Lung (tissue), 12 donors: ENCODE measurements around the gene NEK5. TPM values are rescaled to one million over a fixed set of nuclear protein-coding genes. Genes with fewer than 3 reads are reported as not detected.

Experiments
- ATAC-seq: fragments of 200-7000 bp; cut with Tn5 transposase; one replicate; pipeline ENCODE4 v1.9.1; 2020; ENCODE audit warnings: moderate number of reproducible peaks; ENCODE audit not compliant: insufficient read depth, low FRiP score
- DNase-seq, 3 donors: peaks; one replicate each; pipeline ENCODE4 v3.0.0-alpha.2; 2013 to 2017
- H3K27ac ChIP-seq, 2 donors: one replicate each; pipeline ENCODE4 v1.5.1; 2013; ENCODE audit warnings: mild to moderate bottlenecking in 2 of 2, moderate library complexity in 2 of 2, control low read depth in 1 of 2, inconsistent platforms in 1 of 2, low read depth in 1 of 2, low read length in 1 of 2
- H3K27me3 ChIP-seq, 3 donors: one replicate each; pipeline ENCODE4 v1.5.1; 2013; ENCODE audit warnings: low read length in 2 of 3; ENCODE audit not compliant: control insufficient read depth in 3 of 3, insufficient read depth in 3 of 3
- H3K36me3 ChIP-seq, 4 donors: one replicate each; pipeline ENCODE4 v1.5.1; 2013; ENCODE audit warnings: low read length in 4 of 4, mild to moderate bottlenecking in 1 of 4, moderate library complexity in 1 of 4; ENCODE audit not compliant: control insufficient read depth in 4 of 4, insufficient read depth in 4 of 4
- H3K4me1 ChIP-seq, 5 donors: one replicate each; pipeline ENCODE4 v1.5.1; 2013; ENCODE audit warnings: low read length in 5 of 5, mild to moderate bottlenecking in 2 of 5, moderate library complexity in 1 of 5; ENCODE audit not compliant: control insufficient read depth in 5 of 5, insufficient read depth in 5 of 5
- H3K4me3 ChIP-seq: one replicate; pipeline ENCODE4 v1.5.1; 2013; ENCODE audit warnings: mild to moderate bottlenecking, control low read depth, moderate library complexity
- H3K9ac ChIP-seq, 2 donors: one replicate each; pipeline ENCODE4 v1.5.1; 2013; ENCODE audit warnings: low read length in 2 of 2, control low read depth in 1 of 2; ENCODE audit not compliant: insufficient read depth in 1 of 2
- H3K9me3 ChIP-seq, 4 donors: one replicate each; pipeline ENCODE4 v1.5.1; 2013; ENCODE audit warnings: low read length in 3 of 4, mild to moderate bottlenecking in 1 of 4, moderate library complexity in 1 of 4; ENCODE audit not compliant: control insufficient read depth in 4 of 4, insufficient read depth in 3 of 4
- WGBS, 2 donors: extraction: QIAGEN DNeasy Blood & Tissue Kit; methylation state at CpG; one replicate each; pipeline ENCODE4 v1.1.7; 2013; 5-methylcytosine and 5-hydroxymethylcytosine counted together
- polyA plus RNA-seq, 2 donors: library from polyadenylated mRNA; stranded (reverse); fragments of 200-250 nt; gene quantifications; one replicate each; pipeline ENCODE4 v1.2.1, GENCODE V29; 2013
- total RNA-seq, 2 donors: library from RNA; depleted of rRNA in 1 of 2; stranded (reverse); fragments of >200 nt in 1 of 2; gene quantifications; one replicate each; pipeline ENCODE4 v1.2.1, GENCODE V29; 2014 to 2021
- TF ChIP-seq, protein P1 (sequence below): IDR thresholded peaks from 2 replicates; pipeline ENCODE4 v1.5.1; 2012; ENCODE audit warnings: mild to moderate bottlenecking; ENCODE audit errors: control extremely low read depth, extremely low read depth
- donor health status: control.
- donor health status: control.
- donor health status: Bipolar disorder and iron deficiency.
- donor health status: healthy.
- donor health status: DM: yes; HTN: yes; CAD: no.

The NEK5 gene
- total and polyA plus RNA-seq, 4 donors: 2.1 to 13.3 (median 6.1) TPM

DNA sequence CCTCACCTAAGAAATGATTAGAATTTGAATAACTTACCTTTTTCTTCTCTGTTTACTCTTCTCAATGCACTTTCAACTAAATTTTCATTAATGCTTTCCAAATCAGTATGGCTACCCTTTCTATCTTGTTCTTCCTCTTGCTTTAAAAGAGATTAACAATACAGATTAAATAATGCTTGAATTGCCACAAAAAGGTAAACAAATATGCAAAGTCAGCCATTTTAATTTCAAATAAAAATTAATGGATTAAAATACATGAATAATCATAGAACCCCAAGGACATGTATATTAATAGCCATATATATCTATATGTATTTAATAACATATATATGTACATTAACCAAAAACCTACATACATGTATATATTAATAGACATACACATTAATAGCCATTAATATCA, 7.9 kb upstream of the NEK5 start:
- no peak for DNase-seq
- H3K9me3 ChIP-seq: no peaks in the 10 kb centered on the region
- no peak for ATAC-seq
- no peak overlapping the region for H3K4me3 ChIP-seq
- peaks cover 8 to 37% (median 15%) of the 10 kb centered on the region in 4 donors for H3K36me3 ChIP-seq
- TF ChIP-seq, protein P1, sequence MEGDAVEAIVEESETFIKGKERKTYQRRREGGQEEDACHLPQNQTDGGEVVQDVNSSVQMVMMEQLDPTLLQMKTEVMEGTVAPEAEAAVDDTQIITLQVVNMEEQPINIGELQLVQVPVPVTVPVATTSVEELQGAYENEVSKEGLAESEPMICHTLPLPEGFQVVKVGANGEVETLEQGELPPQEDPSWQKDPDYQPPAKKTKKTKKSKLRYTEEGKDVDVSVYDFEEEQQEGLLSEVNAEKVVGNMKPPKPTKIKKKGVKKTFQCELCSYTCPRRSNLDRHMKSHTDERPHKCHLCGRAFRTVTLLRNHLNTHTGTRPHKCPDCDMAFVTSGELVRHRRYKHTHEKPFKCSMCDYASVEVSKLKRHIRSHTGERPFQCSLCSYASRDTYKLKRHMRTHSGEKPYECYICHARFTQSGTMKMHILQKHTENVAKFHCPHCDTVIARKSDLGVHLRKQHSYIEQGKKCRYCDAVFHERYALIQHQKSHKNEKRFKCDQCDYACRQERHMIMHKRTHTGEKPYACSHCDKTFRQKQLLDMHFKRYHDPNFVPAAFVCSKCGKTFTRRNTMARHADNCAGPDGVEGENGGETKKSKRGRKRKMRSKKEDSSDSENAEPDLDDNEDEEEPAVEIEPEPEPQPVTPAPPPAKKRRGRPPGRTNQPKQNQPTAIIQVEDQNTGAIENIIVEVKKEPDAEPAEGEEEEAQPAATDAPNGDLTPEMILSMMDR: no peak
- H3K9ac ChIP-seq: no peak overlapping the region
- H3K27me3 ChIP-seq: no peaks in the 10 kb centered on the region
- H3K27ac ChIP-seq: no peak overlapping the region
- no peaks in the 10 kb centered on the region for H3K4me1 ChIP-seq

DNA sequence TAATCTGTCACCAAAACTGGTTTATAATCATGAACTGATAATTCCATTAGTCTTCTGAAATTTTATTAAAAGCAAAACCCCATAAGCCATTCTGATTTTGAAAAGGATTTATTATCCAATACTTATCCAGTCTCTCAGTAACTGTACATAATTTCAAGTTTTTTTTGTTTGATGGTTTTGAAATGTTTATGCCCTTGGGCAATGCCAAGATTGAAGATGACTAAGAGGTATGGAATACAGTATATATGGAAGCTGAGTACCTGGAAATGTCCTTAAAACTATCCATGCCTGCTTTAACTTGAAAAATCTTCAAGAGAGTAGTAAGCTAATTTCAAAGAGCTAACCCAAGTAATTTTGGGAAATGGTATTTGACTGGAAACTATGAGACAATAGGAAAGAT, 1.8 kb upstream of the NEK5 start:
- Histone ChIP-seq H3K9ac (no peak overlapping the region), H3K9me3 (no peaks in the 10 kb centered on the region), H3K27ac (no peak overlapping the region), H3K4me3 (no peak overlapping the region), H3K36me3 (peaks cover 4 to 32% (median 16%) of the 10 kb centered on the region in 4 donors), H3K27me3 (no peaks in the 10 kb centered on the region), H3K4me1 (peaks cover 0 to 19% (median 4%) of the 10 kb centered on the region in 5 donors)
- ATAC-seq (no peak), DNase-seq (no peak)
- TF ChIP-seq, protein P1: no peak

DNA sequence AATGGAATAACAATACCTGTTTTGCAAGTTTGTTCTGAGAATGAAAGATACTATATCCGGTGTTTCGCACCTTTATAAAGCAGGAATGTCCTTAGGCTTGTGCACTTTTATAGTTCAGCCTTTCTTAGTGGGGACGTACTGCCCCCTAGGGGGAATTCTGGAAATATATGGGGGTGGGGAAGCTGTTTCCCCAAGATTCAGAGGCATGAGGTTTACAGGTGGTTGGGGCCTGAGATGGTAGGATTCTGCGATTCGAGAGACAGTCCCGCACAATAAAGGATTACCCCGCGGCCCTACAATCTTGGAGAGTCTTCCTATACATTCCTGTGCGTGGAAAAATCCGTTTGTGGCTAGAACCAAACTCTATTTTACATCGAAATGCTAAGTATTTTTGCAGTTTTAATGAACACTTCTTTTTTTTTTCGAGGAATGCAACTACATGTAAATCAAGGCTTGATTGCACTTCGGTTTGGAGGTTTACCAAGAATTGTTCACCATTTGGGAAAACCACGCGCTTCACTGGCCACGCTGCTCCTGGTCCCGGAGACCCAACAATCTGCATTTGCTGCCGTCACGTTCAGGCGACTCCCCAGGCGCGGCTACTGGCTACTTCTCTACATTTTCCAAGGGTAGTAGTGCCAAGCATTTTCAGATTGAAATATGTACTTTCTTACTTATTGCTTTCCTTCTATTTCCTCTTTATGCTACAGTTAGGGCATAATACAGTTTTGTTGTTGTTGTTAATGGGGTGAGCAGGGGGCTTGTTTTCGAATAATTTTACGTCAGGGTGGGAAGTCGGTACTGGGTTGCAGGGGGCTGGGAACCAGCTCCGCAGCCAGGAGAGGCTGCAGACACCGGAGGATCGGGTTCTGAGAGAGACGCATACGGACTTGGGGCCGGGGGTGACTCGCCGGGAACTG, 830 bp downstream of the NEK5 start:
- TF ChIP-seq, protein P1: peak; percentile 85
- no peak overlapping the region for H3K27ac ChIP-seq
- DNase-seq: peak; percentile 64 to 84 (median 81)
- H3K27me3 ChIP-seq: no peaks in the 10 kb centered on the region
- peaks cover 0 to 19% (median 4%) of the 10 kb centered on the region in 5 donors for H3K4me1 ChIP-seq
- 1 to 2% methylated on average over 33 of the region's 33 CpGs for WGBS, 2 donors
- H3K36me3 ChIP-seq: peaks cover 4 to 20% (median 10%) of the 10 kb centered on the region in 4 donors
- peak overlapping the region; percentile 52 for H3K4me3 ChIP-seq
- H3K9me3 ChIP-seq: no peaks in the 10 kb centered on the region
- no peak overlapping the region for H3K9ac ChIP-seq
- ATAC-seq: peak; percentile 70
